HepG2 (cell line): ENCODE measurements around the gene PCBP4. TPM values are rescaled to one million over a fixed set of nuclear protein-coding genes. Genes with fewer than 3 reads are reported as not detected.

ENCODE experiments used
- HNF1A ChIP-seq, 2 experiments: sonication (generic) in 1 of 2; formaldehyde crosslinking in 1 of 2; IDR thresholded peaks; 2 replicates each; pipeline versions ENCODE4 v1.4.0 to v1.6.1; 2016 to 2020; ENCODE audit warnings: borderline replicate concordance in 1 of 2, low read depth in 1 of 2, mild to moderate bottlenecking in 1 of 2, missing genetic modification reagents in 1 of 2
- HNF4G ChIP-seq, 2 experiments: sonication (generic) in 1 of 2; formaldehyde crosslinking in 1 of 2; IDR thresholded peaks; 2 replicates each; pipeline versions ENCODE4 v1.4.0 to v1.6.1; 2011 to 2020; ENCODE audit warnings: borderline replicate concordance in 2 of 2, low read depth in 2 of 2, mild to moderate bottlenecking in 2 of 2, low read length in 1 of 2, missing genetic modification reagents in 1 of 2, moderate library complexity in 1 of 2
- KDM4B ChIP-seq: sonication (generic); formaldehyde crosslinking; IDR thresholded peaks from 2 replicates; pipeline ENCODE4 v1.4.0; 2020; ENCODE audit warnings: missing genetic modification reagents
- MIXL1 ChIP-seq: IDR thresholded peaks from 2 replicates; pipeline ENCODE4 v1.6.1; 2016
- RAD21 ChIP-seq: fragments of 450-650 bp; formaldehyde crosslinking; IDR thresholded peaks from 2 replicates; pipeline ENCODE4 v1.5.0; 2020; ENCODE audit warnings: mild to moderate bottlenecking
- SIN3B ChIP-seq: fragments of 150-350 bp; IDR thresholded peaks from 2 replicates; pipeline ENCODE4 v1.6.1; 2014; ENCODE audit warnings: low read length
- THAP11 ChIP-seq: IDR thresholded peaks from 2 replicates; pipeline ENCODE4 v1.6.1; 2016; ENCODE audit warnings: missing biosample characterization, missing genetic modification reagents
- YY1 ChIP-seq: IDR thresholded peaks from 2 replicates; pipeline ENCODE4 v1.6.1; 2011; ENCODE audit warnings: low read length, low read depth, moderate library complexity, mild to moderate bottlenecking; ENCODE audit not compliant: insufficient read depth, insufficient replicate concordance
- ZBTB49 ChIP-seq: sonication (generic); formaldehyde crosslinking; IDR thresholded peaks from 2 replicates; pipeline ENCODE4 v1.4.0; 2020; ENCODE audit warnings: missing genetic modification reagents, borderline replicate concordance
- ZNF414 ChIP-seq: sonication (generic); formaldehyde crosslinking; IDR thresholded peaks from 2 replicates; pipeline ENCODE4 v1.5.0; 2020; ENCODE audit warnings: missing genetic modification reagents
- ZSCAN5A ChIP-seq: sonication (generic); formaldehyde crosslinking; IDR thresholded peaks from 2 replicates; pipeline ENCODE4 v1.8.0; 2022; ENCODE audit warnings: mild to moderate bottlenecking, missing genetic modification reagents, borderline replicate concordance
- ZUFSP ChIP-seq: sonication (generic); formaldehyde crosslinking; IDR thresholded peaks from 2 replicates; pipeline ENCODE4 v1.9.0; 2021; ENCODE audit warnings: missing genetic modification reagents, mild to moderate bottlenecking, borderline replicate concordance
- polyA plus RNA-seq, 8 experiments: library from polyadenylated mRNA; depleted of rRNA in 3 of 8; stranded (reverse) in 7 of 8; unstranded in 1 of 8; fragments of >200 nt; fragmentation: Illumina TruSeq in 4 of 8; extraction: Trizol in 4 of 8; gene quantifications; 2 replicates each; pipeline versions ENCODE4 v1.2.1 to v1.2.3, GENCODE V29; 2011 to 2016; ENCODE audit warnings: low read depth in 4 of 8, missing spikeins in 1 of 8, mixed read lengths in 1 of 8; ENCODE audit not compliant: insufficient read depth in 1 of 8
- total RNA-seq, 5 experiments: library from RNA; depleted of rRNA; stranded (reverse); fragments of >200 nt; fragmentation: Illumina TruSeq; extraction: Trizol; gene quantifications; 2 replicates each; pipeline ENCODE4 v1.2.3, GENCODE V29; 2016; ENCODE audit warnings: low read depth in 1 of 5
- TF ChIP-seq, protein P1 (sequence below): sonication (generic); formaldehyde crosslinking; IDR thresholded peaks from 2 replicates; pipeline ENCODE4 v1.4.0; 2020; ENCODE audit warnings: missing genetic modification reagents, borderline replicate concordance

The PCBP4 gene
- total and polyA plus RNA-seq, 2 of the 13 experiments (the other 11 are each of a cell fraction or from before 2014, with no cell fraction given): 36.8 to 51.3 TPM

- TF ChIP-seq ZBTB49 (no peak), MIXL1 (CRISPR knock-in tag) (peak; percentile 58; the same call in 1 of the 2 replicates), ZSCAN5A (CRISPR knock-in tag) (no peak), ZNF414 (peak; percentile 85), KDM4B (CRISPR knock-in tag) (peak; percentile 68; the same call in 1 of the 2 replicates), SIN3B (peak; percentile 50), YY1 (peak; percentile 45), HNF4G (IDR thresholded peaks at IDR 0.05; ENCODE audit: borderline replicate concordance, low read depth, low read length) (peak; percentile 99), HNF4G (CRISPR knock-in tag; IDR thresholded peaks at IDR 0.05; ENCODE audit: borderline replicate concordance, low read depth) (peak; percentile 98), RAD21 (CRISPR knock-in tag) (peak; percentile 82), HNF1A (IDR thresholded peaks at IDR 0.05; ENCODE audit: low read depth) (peak; percentile 27; the same call in 1 of the 2 replicates), HNF1A (CRISPR knock-in tag; IDR thresholded peaks at IDR 0.05; ENCODE audit: borderline replicate concordance) (0 out of 2 replicates have a peak, but pooled peaks have one; percentile 21), ZUFSP (no peak), THAP11 (CRISPR knock-in tag) (peak; percentile 67)
- TF ChIP-seq, protein P1, sequence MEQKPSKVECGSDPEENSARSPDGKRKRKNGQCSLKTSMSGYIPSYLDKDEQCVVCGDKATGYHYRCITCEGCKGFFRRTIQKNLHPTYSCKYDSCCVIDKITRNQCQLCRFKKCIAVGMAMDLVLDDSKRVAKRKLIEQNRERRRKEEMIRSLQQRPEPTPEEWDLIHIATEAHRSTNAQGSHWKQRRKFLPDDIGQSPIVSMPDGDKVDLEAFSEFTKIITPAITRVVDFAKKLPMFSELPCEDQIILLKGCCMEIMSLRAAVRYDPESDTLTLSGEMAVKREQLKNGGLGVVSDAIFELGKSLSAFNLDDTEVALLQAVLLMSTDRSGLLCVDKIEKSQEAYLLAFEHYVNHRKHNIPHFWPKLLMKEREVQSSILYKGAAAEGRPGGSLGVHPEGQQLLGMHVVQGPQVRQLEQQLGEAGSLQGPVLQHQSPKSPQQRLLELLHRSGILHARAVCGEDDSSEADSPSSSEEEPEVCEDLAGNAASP (CRISPR knock-in tag): peak; percentile 65; the same call in 1 of the 2 replicates
Observed at GRCh38 chr3:51982352-51982837, 15.1 kb upstream of the PCBP4 start (continued).
